ENCODE results near the gene SLFN11.
A peak's percentile ranks its signal among the peaks of the same experiment; 100 is the strongest.
"Not testable (repeated sequence)": the region's sequence is repeated elsewhere in the genome, so short reads cannot be mapped to it uniquely, and the experiment has no call there.

SLFN11 gene

DNA sequence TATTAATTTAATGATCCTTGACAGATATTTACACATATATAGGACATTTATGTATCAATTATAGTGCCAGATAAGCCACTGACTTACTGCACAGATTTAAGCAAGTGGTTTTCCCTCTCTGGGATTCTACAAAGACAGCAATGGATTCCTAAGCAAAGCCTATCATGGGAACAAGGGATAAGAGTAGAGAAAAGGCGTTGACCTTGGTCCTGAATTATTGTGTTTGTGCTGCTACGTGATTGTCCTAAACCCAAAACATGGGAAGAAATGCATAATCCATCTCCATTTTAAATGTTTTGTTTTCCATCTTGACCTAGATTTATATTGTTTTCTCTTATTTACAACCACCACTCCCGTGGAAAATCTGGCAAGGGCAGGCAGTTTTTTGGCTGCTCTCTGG lies 14.0 kb downstream of the SLFN11 start:
- no peak for DNase-seq

- no peak for DNase-seq
Observed at GRCh38 chr17:35352284-35352683, 21.1 kb downstream of the SLFN11 start.

GRCh38 chr17:35350493-35350892 lies 22.9 kb downstream of the SLFN11 start:
- DNase-seq = no peak

GRCh38 chr17:35345926-35346771 lies 27.3 kb downstream of the SLFN11 start:
- DNase-seq = no peak

DNA sequence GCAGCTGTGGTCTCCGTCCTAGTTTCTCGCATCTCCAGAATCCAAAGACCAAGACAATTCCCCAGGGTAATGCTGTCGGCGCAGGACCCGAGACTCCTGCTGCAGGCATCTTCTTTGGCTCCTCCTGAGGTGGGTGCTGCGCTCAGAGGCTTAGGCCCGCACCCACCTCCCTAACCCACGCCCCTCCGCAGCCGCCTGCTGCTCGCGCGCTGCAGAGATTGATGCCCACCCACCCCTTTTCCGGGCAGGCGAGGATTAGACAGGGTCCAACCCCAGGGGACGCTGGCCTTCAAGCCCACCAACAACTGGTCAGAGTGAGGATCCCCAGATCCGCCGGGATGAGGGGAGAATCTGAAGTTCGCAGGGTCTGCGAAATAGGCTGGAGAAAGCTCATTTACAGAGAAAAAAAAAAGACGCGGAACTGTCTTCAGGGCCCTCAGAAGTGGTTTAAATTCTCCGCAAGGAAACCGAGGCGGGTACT lies 27.9 kb downstream of the SLFN11 start:
- DNase-seq = no peak

DNA sequence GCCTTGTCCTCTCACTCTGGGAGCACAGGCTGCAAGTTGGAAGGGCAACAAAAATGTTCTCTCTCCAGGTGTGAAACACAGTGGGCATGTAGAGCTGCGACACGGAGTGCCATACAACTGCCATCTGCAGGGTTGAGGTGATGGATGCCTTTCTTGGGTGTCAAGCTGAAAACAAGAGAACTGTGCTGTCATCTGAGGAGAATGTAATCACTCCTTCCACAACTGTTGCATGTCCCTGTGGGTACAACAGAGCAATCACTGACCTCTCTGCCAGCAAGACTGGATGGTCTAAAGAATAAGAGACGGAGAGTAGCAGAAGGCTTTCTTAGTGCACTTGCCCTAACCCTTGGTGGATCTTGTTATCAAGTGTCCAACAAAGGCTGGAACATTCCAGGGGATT lies 29.2 kb downstream of the SLFN11 start:
- DNase-seq = no peak

DNA sequence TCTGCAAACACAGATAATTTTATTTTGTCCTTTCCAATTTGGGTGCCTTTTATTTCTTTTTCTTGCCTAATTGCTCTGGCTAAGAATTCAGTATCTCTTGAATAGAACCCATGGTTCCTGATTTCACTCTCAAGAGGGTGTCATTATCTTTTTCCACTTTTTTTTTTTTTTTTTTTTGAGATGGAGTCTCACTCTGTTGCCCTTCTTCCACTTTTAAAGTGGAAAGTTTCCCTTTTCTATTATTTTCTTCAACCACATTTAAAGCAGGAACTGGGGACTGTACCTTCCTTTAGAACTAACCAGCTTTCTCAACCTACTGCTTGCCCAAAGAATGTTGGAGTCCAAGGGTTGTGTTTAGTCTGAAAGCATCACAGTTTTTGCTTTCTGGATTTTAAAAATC lies 31.1 kb downstream of the SLFN11 start:
- DNase-seq = no peak

DNA sequence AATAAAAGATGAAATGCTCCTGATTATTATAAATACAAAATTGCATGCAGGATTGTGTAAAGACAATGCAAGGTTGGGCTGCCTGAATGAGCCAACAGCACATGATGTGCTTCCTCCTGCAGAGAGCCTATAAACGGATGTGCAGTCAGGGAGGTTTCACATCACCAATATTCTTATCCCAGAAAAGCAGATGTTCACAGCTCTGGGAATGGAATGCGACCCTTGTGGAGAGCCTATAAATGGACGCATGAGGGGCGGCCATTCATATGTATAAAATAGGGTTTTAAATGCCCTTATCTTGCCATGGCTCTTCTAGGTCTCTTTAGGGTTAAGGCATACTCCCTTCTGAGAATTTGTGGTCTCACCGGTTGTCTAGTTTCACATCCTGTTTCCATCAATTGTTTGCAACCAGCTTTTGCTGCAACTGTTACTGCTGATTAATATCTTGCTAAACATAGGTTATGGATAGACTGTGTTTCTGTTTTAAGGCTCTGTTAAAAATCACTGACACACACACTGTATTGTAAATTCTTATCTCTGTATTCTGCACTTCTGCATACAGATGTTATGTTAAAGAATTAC lies 31.9 kb downstream of the SLFN11 start:
- no peak for DNase-seq

GRCh38 chr17:35338230-35338629 lies 35.2 kb downstream of the SLFN11 start:
- DNase-seq = no peak

GRCh38 chr17:35337364-35337763 lies 36.1 kb downstream of the SLFN11 start:
- no peak for DNase-seq

GRCh38 chr17:35333578-35333977 lies 39.8 kb downstream of the SLFN11 start:
- DNase-seq = not testable (repeated sequence)

- no peak for DNase-seq
Observed at GRCh38 chr17:35322749-35323148, 50.7 kb downstream of the SLFN11 start.

DNA sequence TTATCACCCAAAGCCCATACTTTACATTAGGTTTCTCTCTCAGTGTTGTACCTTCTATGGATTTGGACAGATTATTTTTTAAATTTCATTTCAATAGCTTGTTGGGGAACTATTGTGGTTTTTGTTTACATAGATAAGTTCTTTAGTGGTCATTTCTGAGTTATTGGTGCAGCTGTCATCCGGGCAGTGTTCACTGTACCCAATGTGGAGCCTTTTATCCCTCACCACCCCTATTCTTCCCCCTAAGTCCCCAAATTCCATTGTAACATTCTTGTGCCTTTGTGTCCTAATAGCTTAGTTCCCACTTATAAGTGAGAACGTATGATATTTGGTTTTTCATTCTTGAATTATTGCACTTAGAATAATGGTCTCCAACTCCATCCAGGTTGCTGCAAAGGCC lies 57.5 kb downstream of the SLFN11 start:
- DNase-seq = no peak

- DNase-seq = no peak
Observed at GRCh38 chr17:35315283-35315682, 58.1 kb downstream of the SLFN11 start.

GRCh38 chr17:35314415-35315216 lies 58.8 kb downstream of the SLFN11 start:
- no peak for DNase-seq

GRCh38 chr17:35313875-35314409 lies 59.5 kb downstream of the SLFN11 start:
- DNase-seq = no peak

- DNase-seq = peak; percentile 35
Observed at GRCh38 chr17:35312790-35313711, 60.4 kb downstream of the SLFN11 start.

- no peak for DNase-seq
Observed at GRCh38 chr17:35312346-35312745, 61.1 kb downstream of the SLFN11 start.

- not testable (repeated sequence) for DNase-seq
Observed at GRCh38 chr17:35309345-35309744, 64.1 kb downstream of the SLFN11 start.

Data from NCI-H1436 (cell line).